DND-41 (cell line): ENCODE data around the gene HILPDA.

ENCODE experiments used
- ATAC-seq: fragments of 200-7000 bp; cut with Tn5 transposase; 3 replicates; pipeline ENCODE4 v1.9.1; 2021; ENCODE audit warnings: low read depth; ENCODE audit not compliant: insufficient read depth
- DNase-seq: peaks from one replicate; pipeline ENCODE4 v3.0.0-alpha.2; 2020
- H2AFZ ChIP-seq: 2 replicates; pipeline ENCODE4 v1.6.0; 2012; ENCODE audit warnings: low read depth, low read length
- H3K27ac ChIP-seq: 2 replicates; pipeline ENCODE4 v1.5.1; 2012; ENCODE audit warnings: low read length, inconsistent platforms
- H3K27me3 ChIP-seq: fragments of 200-600 bp; sonication (generic); 2 replicates; pipeline ENCODE4 v1.6.0; 2012; ENCODE audit warnings: low read length, mild to moderate bottlenecking, inconsistent platforms; ENCODE audit not compliant: insufficient read depth, poor library complexity
- H3K36me3 ChIP-seq: 2 replicates; pipeline ENCODE4 v1.5.1; 2012; ENCODE audit warnings: low read length, inconsistent platforms; ENCODE audit not compliant: insufficient read depth
- H3K4me1 ChIP-seq: 2 replicates; pipeline ENCODE4 v1.5.1; 2012; ENCODE audit warnings: mild to moderate bottlenecking, low read length; ENCODE audit not compliant: insufficient read depth
- H3K4me2 ChIP-seq: 2 replicates; pipeline ENCODE4 v1.6.0; 2012; ENCODE audit warnings: mild to moderate bottlenecking, moderate library complexity, low read length, inconsistent platforms; ENCODE audit not compliant: insufficient read depth
- H3K4me3 ChIP-seq, 2 experiments: fragments of 200-600 bp in 1 of 2; shearing (Covaris generic) in 1 of 2; 2 replicates each; pipeline ENCODE4 v1.5.1; 2012 to 2016; ENCODE audit warnings: inconsistent platforms in 2 of 2, low read length in 2 of 2, mild to moderate bottlenecking in 2 of 2, low read depth in 1 of 2, moderate library complexity in 1 of 2
- H3K79me2 ChIP-seq: 2 replicates; pipeline ENCODE4 v1.6.0; 2012; ENCODE audit warnings: low read length, inconsistent platforms; ENCODE audit not compliant: insufficient read depth
- H3K9ac ChIP-seq: 2 replicates; pipeline ENCODE4 v1.6.0; 2012; ENCODE audit warnings: low read depth, mild to moderate bottlenecking, inconsistent platforms, low read length, moderate library complexity
- H3K9me3 ChIP-seq: 2 replicates; pipeline ENCODE4 v1.5.1; 2012; ENCODE audit warnings: low read length, moderate library complexity, mild to moderate bottlenecking, inconsistent platforms; ENCODE audit not compliant: insufficient read depth, severe bottlenecking
- H4K20me1 ChIP-seq: 2 replicates; pipeline ENCODE4 v1.6.0; 2012; ENCODE audit warnings: low read length; ENCODE audit not compliant: insufficient read depth
- CTCF ChIP-seq: IDR thresholded peaks from 2 replicates; pipeline ENCODE4 v1.5.1; 2012; ENCODE audit warnings: borderline replicate concordance, low read length, moderate library complexity, mild to moderate bottlenecking; ENCODE audit not compliant: poor library complexity, severe bottlenecking; ENCODE audit errors: extremely low read depth
- EZH2 ChIP-seq: IDR thresholded peaks from 3 replicates; pipeline ENCODE4 v1.6.1; 2012; ENCODE audit warnings: borderline replicate concordance, low read depth, mild to moderate bottlenecking, moderate library complexity, low read length, inconsistent platforms; ENCODE audit not compliant: severe bottlenecking

Gene HILPDA

GRCh38 chr7:128420773-128421172 lies 34.9 kb upstream of the HILPDA start:
- no peak overlapping the region for H2AFZ ChIP-seq
- no peak overlapping the region for H3K9ac ChIP-seq
- H3K27me3 ChIP-seq = peaks cover 3% of the 10 kb centered on the region
- H3K4me1 ChIP-seq = no peaks in the 10 kb centered on the region
- no peak for DNase-seq
- TF ChIP-seq EZH2 (no peak), CTCF (no peak)
- H3K4me2 ChIP-seq = no peak overlapping the region
- no peak overlapping the region for H3K4me3 ChIP-seq
- H3K27ac ChIP-seq = no peak overlapping the region
- no peaks in the 10 kb centered on the region for H3K9me3 ChIP-seq
- peaks cover 5% of the 10 kb centered on the region; the same call in 1 of the 2 replicates for H4K20me1 ChIP-seq
- no peaks in the 10 kb centered on the region for H3K36me3 ChIP-seq
- no peaks in the 10 kb centered on the region for H3K79me2 ChIP-seq
- ATAC-seq = no peak

- TF ChIP-seq EZH2 = no peak
- TF ChIP-seq CTCF = no peak
- ATAC-seq (no peak), DNase-seq (no peak)
- H3K4me3 ChIP-seq = no peak overlapping the region
- H3K27me3 ChIP-seq = peaks cover 3% of the 10 kb centered on the region
- H3K79me2 ChIP-seq = no peaks in the 10 kb centered on the region
- no peak overlapping the region for H3K9ac ChIP-seq
- H3K4me2 ChIP-seq = no peak overlapping the region
- no peaks in the 10 kb centered on the region for H3K9me3 ChIP-seq
- no peaks in the 10 kb centered on the region for H3K4me1 ChIP-seq
- no peak overlapping the region for H3K27ac ChIP-seq
- peaks cover 5% of the 10 kb centered on the region; the same call in 1 of the 2 replicates for H4K20me1 ChIP-seq
- H2AFZ ChIP-seq = no peak overlapping the region
- no peaks in the 10 kb centered on the region for H3K36me3 ChIP-seq
These were observed 34.3 kb upstream of the HILPDA start for GRCh38 chr7:128421384-128421783.

GRCh38 chr7:128422037-128422436 lies 33.6 kb upstream of the HILPDA start:
- Histone ChIP-seq H3K4me2 (no peak overlapping the region), H3K9me3 (no peaks in the 10 kb centered on the region), H2AFZ (no peak overlapping the region), H3K9ac (no peak overlapping the region), H3K4me1 (no peaks in the 10 kb centered on the region), H3K36me3 (no peaks in the 10 kb centered on the region), H3K27ac (no peak overlapping the region), H4K20me1 (peaks cover 5% of the 10 kb centered on the region; the same call in 1 of the 2 replicates), H3K27me3 (no peaks in the 10 kb centered on the region), H3K79me2 (no peaks in the 10 kb centered on the region), H3K4me3 (no peak overlapping the region)
- DNase-seq (no peak), ATAC-seq (no peak)
- TF ChIP-seq CTCF (no peak), EZH2 (no peak)

- no peak for DNase-seq
- Histone ChIP-seq H3K9me3 (no peaks in the 10 kb centered on the region), H2AFZ (no peak overlapping the region), H3K4me2 (no peak overlapping the region), H3K36me3 (no peaks in the 10 kb centered on the region), H3K4me1 (no peaks in the 10 kb centered on the region), H3K9ac (no peak overlapping the region), H3K27ac (no peak overlapping the region), H4K20me1 (peaks cover 5% of the 10 kb centered on the region; the same call in 1 of the 2 replicates), H3K79me2 (no peaks in the 10 kb centered on the region), H3K4me3 (no peak overlapping the region), H3K27me3 (no peaks in the 10 kb centered on the region)
- no peak for ATAC-seq
- TF ChIP-seq CTCF (no peak), EZH2 (no peak)
These were observed 32.8 kb upstream of the HILPDA start for GRCh38 chr7:128422842-128423241.
